ENCODE measurements around the gene LETMD1.

DNA sequence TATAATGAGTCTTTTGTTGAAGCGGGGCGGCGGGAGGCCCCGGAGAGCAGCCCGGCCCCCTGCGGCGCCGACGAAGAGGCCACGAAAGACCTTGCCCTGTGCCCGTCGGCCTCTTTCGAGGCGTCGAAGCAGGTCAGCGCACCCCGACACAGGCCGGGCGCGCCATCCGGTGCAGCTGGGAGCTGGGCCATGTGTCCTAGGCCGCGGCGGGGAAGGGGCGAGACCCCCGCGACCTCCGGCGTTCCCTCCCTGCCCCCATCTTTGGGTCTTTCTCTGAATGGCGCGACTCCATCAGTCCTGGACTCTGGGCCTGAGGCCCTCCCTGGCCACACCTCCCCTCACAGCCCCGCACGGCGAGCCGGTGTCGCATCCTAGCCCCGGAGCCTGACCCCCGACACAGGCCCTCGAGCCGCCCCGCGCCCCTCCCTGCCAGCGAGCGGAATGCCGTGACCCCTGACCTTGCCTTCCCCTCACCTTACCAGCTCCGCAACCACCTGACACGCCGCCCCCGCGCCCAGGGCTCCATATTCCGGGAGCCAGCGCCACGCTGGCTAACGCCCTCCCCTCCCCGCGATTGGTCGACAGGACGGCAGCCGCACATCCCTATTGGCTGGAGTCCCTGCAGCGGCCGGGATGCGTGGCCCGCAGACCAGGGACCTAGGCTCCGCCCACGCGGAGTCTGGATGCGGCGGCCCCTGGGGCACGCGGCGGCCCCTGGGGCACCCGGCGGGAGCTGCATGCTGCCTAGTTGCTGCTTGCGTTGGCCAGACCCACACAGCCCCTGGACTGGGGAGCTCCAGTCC, 22.1 kb upstream of the LETMD1 start, which contains the start of gene SLC11A2:
- no peak for TF ChIP-seq EZH2phosphoT487 (IDR thresholded peaks at IDR 0.05; ENCODE audit: borderline replicate concordance)
- TF ChIP-seq, protein P1, sequence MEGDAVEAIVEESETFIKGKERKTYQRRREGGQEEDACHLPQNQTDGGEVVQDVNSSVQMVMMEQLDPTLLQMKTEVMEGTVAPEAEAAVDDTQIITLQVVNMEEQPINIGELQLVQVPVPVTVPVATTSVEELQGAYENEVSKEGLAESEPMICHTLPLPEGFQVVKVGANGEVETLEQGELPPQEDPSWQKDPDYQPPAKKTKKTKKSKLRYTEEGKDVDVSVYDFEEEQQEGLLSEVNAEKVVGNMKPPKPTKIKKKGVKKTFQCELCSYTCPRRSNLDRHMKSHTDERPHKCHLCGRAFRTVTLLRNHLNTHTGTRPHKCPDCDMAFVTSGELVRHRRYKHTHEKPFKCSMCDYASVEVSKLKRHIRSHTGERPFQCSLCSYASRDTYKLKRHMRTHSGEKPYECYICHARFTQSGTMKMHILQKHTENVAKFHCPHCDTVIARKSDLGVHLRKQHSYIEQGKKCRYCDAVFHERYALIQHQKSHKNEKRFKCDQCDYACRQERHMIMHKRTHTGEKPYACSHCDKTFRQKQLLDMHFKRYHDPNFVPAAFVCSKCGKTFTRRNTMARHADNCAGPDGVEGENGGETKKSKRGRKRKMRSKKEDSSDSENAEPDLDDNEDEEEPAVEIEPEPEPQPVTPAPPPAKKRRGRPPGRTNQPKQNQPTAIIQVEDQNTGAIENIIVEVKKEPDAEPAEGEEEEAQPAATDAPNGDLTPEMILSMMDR (conservative IDR thresholded peaks at IDR 0.05; ENCODE audit: low read length): no peak
